SH-SY5Y (cell line): ENCODE data around the gene ANXA7.

Experiments used
- GATA2 ChIP-seq: IDR thresholded peaks from 2 replicates; pipeline ENCODE4 v1.6.1; 2011; ENCODE audit warnings: mild to moderate bottlenecking, low read depth, low read length
- GATA3 ChIP-seq: IDR thresholded peaks from 2 replicates; pipeline ENCODE4 v1.6.1; 2011; ENCODE audit warnings: low read depth, mild to moderate bottlenecking, low read length, moderate library complexity

GRCh38 chr10:73449113-73449512 lies 35.3 kb upstream of the ANXA7 start:
- TF ChIP-seq GATA2 (no peak), GATA3 (no peak)
